Measurements from ENCODE around the gene NTN4.

NTN4 gene

DNA sequence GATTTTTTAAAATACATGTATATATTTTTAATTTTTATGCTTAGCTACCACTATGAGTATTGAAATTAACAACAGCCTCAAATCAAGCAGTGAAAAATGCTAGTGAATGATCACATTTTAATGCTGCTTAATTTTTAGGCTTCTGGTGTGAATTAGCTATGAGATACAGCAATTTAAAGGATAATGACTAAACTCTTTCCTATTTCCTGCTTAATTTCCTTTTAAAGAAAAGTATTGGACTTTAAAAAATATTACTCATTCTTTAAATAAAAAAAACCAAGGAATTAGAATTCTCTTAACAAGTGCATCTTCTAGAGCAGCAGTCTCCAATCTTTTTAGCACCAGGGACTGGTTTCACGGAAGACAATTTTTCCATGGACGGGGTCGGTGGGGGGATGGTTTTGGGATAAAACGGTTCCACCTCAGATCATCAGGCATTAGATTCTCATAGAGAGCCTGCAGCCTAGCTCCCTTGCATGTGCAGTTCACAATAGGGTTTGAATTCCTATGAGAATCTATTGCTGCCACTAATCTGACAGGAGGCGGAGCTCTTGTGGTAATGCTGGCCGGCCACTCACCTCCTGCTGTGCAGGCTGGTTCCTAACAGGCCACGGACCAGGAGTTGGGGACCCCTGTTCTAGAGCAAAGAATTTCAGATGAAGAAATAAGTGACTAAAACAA is 18.6 kb upstream of the NTN4 start:
- Mint-ChIP-seq H3K4me1 (ENCODE audit: low read depth in 2 of 2) (peaks cover 4 to 11% of the 10 kb centered on the region in 2 donors), H3K27me3 (peaks cover 27 to 43% of the 10 kb centered on the region in 2 donors), H3K36me3 (ENCODE audit: insufficient read depth) (peaks cover 2% of the 10 kb centered on the region), H3K9me3 (no peaks in the 10 kb centered on the region), H3K27ac (no peak overlapping the region), H3K4me3 (no peak overlapping the region)
- no peak for ATAC-seq (replicated peaks)
- no peak for DNase-seq

DNA sequence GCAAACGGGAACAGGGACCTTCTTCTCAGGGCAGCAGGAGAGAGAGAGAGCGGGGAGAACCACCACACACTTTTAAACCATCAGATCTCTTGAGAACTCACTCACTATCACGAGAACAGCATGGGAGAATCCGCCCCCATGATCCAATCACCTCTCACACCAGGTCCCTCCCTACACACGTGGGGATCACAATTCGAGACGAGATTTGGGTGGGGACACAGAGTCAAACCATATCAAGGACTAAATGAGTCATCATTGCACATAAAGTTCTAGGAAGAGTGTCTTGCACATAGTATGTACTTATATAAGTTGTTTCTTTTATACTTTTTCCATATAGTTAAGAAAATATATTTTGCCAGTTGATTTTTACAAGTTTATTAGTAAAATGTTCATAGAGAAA is 17.6 kb upstream of the NTN4 start:
- DNase-seq = no peak
- H3K27me3 Mint-ChIP-seq = peaks cover 27 to 42% of the 10 kb centered on the region in 2 donors

DNA sequence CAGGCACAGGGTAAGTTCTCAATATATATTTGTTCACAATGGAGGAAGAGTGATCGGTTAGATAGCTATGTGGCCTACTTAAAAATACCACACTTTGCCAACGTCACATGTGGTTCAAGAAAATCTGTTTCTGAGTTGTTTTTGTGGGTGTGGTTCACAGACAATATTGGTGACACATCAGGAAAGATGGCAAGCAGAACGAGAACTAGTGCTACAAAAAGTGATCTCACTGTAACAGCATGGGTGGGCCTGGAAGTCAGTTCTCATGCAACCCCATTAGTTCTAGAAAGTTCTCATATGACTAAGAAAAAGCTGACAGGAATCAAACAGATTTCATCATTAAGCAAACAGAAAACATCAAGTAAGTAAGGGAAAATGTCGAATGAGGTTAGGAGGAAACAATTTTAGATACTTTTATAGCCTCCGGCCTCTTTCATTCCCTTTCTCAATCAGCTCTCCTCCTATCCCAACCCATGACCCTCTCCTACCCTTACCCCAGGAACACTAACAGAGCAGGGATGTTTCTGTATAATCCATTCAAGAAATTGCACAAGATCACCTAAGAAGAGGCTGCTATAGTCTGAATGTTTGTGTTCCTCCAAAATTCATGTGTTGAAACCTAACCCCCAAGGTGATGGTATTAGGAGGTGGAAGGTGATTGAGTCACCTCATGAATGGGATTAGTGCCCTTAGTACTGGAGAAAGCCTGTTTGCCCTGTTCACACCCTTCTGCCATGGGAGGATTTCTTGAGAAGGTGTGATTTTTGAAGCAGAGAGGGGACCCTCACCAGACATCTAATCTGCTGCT is 15.5 kb upstream of the NTN4 start:
- no peaks in the 10 kb centered on the region for H3K36me3 Mint-ChIP-seq (ENCODE audit: insufficient read depth)
- peak overlapping the region in 1 of 2 donors; percentile 2 for H3K4me3 Mint-ChIP-seq
- peak overlapping the region; percentile 16 to 84 for H3K27ac Mint-ChIP-seq
- H3K4me1 Mint-ChIP-seq (ENCODE audit: low read depth in 2 of 2) = peaks cover 4 to 11% of the 10 kb centered on the region in 2 donors
- peaks cover 16 to 26% of the 10 kb centered on the region in 2 donors for H3K27me3 Mint-ChIP-seq
- H3K9me3 Mint-ChIP-seq = no peaks in the 10 kb centered on the region
- DNase-seq (peak in 2 of 3 experiments; percentile 37 to 38), ATAC-seq (replicated peaks) (peak; percentile 94)

More for the DNA sequence above, 17.6 kb upstream of the NTN4 start:
- ATAC-seq (replicated peaks) = no peak
- H3K4me3 Mint-ChIP-seq = no peak overlapping the region
- no peaks in the 10 kb centered on the region for H3K36me3 Mint-ChIP-seq (ENCODE audit: insufficient read depth)
- H3K9me3 Mint-ChIP-seq = no peaks in the 10 kb centered on the region
- H3K27ac Mint-ChIP-seq = no peak overlapping the region
- H3K4me1 Mint-ChIP-seq (ENCODE audit: low read depth in 2 of 2) = peaks cover 4 to 11% of the 10 kb centered on the region in 2 donors

- Mint-ChIP-seq H3K27ac (no peak overlapping the region), H3K27me3 (peaks cover 7 to 23% of the 10 kb centered on the region in 2 donors), H3K4me1 (ENCODE audit: low read depth in 2 of 2) (peaks cover 4 to 11% of the 10 kb centered on the region in 2 donors), H3K4me3 (no peak overlapping the region), H3K9me3 (no peaks in the 10 kb centered on the region), H3K36me3 (ENCODE audit: insufficient read depth) (no peaks in the 10 kb centered on the region)
- ATAC-seq (replicated peaks) (no peak), DNase-seq (no peak)
Observed at GRCh38 chr12:95804291-95804690, 13.7 kb upstream of the NTN4 start.

GRCh38 chr12:95803817-95804216 is 13.3 kb upstream of the NTN4 start:
- peaks cover 7 to 23% of the 10 kb centered on the region in 2 donors for H3K27me3 Mint-ChIP-seq
- ATAC-seq (replicated peaks) (no peak), DNase-seq (no peak)
- H3K36me3 Mint-ChIP-seq (ENCODE audit: insufficient read depth) = no peaks in the 10 kb centered on the region
- no peaks in the 10 kb centered on the region for H3K9me3 Mint-ChIP-seq
- no peak overlapping the region for H3K4me3 Mint-ChIP-seq
- H3K4me1 Mint-ChIP-seq (ENCODE audit: low read depth in 2 of 2) = peaks cover 4 to 11% of the 10 kb centered on the region in 2 donors
- H3K27ac Mint-ChIP-seq = no peak overlapping the region

DNA sequence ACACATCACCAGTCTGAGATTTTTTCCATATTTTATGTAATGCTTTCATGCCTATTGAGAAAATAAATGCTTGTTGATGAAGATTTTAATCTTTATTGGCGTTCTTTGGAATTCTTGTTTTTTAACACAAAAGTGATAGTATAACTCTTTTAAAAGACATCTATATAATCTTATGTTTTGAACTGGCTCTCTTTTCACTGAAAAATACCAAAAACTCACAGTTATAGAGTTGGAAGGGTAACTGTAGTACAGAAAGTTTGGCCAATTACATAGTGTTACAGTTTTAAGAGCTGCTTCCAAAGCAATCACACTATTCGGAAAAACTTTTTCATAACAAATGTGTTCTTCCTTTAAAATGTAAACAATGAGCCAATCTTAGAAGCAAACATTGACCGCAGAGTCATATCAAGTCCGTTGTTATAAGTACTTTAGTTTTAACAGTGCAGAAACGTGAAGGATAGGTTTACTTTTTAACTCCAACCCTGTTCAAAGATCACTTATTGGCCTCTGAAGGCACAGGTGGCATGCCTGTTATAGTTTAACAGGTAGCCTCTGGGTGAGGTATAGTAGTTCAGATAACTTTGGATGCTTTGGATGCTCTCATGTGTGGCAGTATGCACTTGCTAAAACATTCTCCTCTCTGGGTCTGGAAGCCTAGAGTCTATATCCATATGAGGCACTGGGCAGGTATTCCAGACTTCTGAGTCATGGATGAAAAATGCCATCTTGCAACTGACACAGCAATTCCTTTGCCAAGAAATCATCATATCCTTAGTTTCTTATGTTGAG is 12.1 kb upstream of the NTN4 start:
- DNase-seq (no peak), ATAC-seq (replicated peaks) (no peak)
- Mint-ChIP-seq H3K27me3 (peaks cover under 1 to 23% of the 10 kb centered on the region in 2 donors), H3K4me3 (no peak overlapping the region), H3K9me3 (no peaks in the 10 kb centered on the region), H3K27ac (no peak overlapping the region), H3K36me3 (ENCODE audit: insufficient read depth) (no peaks in the 10 kb centered on the region), H3K4me1 (ENCODE audit: low read depth in 2 of 2) (peaks cover 4 to 7% of the 10 kb centered on the region in 2 donors)

DNA sequence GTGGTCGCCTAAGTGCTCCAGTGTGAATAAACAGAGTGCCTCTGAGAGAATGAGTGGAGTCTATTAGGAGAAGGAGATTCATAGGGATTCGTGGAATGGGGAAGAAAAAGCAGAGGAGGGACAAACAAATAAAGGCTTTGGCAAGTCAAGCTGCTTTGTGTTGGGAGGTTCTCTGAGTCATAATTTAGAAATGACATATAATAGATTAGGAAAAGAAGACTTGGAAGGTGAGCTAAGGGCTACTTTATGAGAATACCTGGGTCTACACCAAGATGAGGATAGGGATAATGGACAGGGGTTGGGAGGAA is 6.4 kb upstream of the NTN4 start:
- no peak overlapping the region for H3K4me3 Mint-ChIP-seq
- H3K27ac Mint-ChIP-seq = no peak overlapping the region
- H3K36me3 Mint-ChIP-seq (ENCODE audit: insufficient read depth) = no peaks in the 10 kb centered on the region
- DNase-seq (no peak), ATAC-seq (replicated peaks) (no peak)
- H3K27me3 Mint-ChIP-seq = peaks cover 0 to 24% of the 10 kb centered on the region in 2 donors
- no peaks in the 10 kb centered on the region for H3K9me3 Mint-ChIP-seq
- peaks cover 0 to 11% of the 10 kb centered on the region in 2 donors for H3K4me1 Mint-ChIP-seq (ENCODE audit: low read depth in 2 of 2)

DNA sequence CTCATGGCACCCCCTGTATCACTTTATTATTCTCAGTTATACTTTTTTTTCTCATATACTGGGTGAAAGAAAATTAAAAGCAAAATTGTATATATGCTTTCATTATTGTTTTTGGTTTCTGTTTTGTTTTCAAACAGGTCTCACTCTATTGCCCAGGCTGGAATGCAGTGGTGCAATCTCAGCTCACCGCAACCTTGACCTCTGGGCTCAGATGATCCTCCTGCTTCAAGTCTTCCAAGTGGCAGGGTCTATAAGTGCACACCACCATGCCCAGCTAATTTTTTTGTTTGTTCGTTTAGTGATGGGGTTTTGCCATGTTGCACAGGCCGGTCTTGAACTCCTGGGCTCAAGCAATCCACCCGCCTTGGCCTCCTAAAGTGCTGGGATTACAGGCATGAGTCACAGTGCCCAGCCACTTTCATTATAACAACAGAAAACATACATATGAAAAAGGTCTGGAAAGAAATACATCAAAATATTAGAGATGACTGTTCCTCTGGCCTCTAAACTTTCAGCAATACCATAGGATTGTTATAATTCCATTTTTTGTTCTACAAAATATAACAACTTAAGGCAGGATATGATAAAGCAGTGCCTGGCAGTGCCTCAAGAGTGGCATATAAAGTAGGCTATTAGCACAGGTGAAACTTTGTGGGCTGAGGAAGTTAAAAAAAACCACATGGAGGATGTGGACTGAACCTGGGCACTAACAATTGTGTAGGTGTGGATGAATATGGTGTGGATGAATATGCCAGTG is 5.8 kb upstream of the NTN4 start:
- no peak for DNase-seq
- Mint-ChIP-seq H3K4me1 (ENCODE audit: low read depth in 2 of 2) (peaks cover 0 to 12% of the 10 kb centered on the region in 2 donors), H3K27me3 (peaks cover 4 to 29% of the 10 kb centered on the region in 2 donors), H3K36me3 (ENCODE audit: insufficient read depth) (peaks cover 2% of the 10 kb centered on the region), H3K9me3 (no peaks in the 10 kb centered on the region), H3K4me3 (peak overlapping the region in 1 of 2 donors; percentile 24), H3K27ac (no peak overlapping the region)
- peak; percentile 95 for ATAC-seq (replicated peaks)

DNA sequence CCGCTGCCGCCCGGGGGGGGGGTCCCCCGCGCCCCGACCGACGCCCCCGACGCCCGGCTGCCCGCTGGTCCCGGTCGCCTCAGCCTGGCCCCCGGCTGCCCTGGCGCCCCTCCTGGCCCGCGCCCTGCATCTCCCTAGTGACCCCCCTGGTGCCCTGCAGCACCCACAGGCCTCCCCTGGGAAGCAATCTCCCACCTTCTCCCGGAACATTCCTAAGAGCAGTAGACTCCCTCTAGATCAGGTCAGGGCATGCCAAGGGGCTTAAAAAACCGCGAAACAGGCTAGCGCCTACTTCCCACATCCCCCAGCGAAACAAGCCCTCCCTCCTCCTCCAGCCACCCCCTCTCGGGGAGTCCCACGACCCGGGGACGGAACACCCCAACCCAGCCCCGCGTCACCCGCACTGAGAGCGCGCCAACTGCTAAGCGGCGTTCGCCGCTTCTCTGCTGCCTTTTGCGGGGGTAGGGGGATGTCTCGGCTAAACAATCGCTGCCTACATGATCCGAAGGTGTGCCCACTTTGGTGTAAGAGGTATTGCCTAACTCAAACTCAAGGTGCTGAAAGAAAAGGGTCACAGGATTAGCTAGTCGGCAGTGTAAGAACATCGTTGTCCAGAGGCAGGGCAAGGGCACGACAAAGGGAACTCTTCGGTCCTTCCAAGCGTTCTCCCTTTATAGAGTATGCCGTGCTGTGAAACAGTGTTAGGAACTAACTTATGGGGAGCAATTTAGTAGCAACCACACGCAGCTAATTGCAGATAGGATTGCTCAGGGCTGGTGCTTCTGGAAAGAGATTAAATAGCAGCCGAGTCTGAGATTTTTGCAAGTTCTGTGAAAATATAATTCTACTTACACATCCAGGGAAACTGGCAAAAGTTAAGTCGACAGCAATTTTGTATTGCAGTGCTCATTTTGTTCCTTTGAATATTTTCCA is 619 bp upstream of the NTN4 start:
- Mint-ChIP-seq H3K27me3 (peaks cover 25 to 42% of the 10 kb centered on the region in 2 donors), H3K36me3 (ENCODE audit: insufficient read depth) (peaks cover 8% of the 10 kb centered on the region), H3K9me3 (no peaks in the 10 kb centered on the region), H3K4me1 (ENCODE audit: low read depth in 2 of 2) (peaks cover 0 to 14% of the 10 kb centered on the region in 2 donors), H3K27ac (peak overlapping the region; percentile 60 to 96), H3K4me3 (peak overlapping the region; percentile 88 to 93)
- DNase-seq (peak; percentile 15 to 57 (median 54)), ATAC-seq (replicated peaks) (peak; percentile 77)

DNA sequence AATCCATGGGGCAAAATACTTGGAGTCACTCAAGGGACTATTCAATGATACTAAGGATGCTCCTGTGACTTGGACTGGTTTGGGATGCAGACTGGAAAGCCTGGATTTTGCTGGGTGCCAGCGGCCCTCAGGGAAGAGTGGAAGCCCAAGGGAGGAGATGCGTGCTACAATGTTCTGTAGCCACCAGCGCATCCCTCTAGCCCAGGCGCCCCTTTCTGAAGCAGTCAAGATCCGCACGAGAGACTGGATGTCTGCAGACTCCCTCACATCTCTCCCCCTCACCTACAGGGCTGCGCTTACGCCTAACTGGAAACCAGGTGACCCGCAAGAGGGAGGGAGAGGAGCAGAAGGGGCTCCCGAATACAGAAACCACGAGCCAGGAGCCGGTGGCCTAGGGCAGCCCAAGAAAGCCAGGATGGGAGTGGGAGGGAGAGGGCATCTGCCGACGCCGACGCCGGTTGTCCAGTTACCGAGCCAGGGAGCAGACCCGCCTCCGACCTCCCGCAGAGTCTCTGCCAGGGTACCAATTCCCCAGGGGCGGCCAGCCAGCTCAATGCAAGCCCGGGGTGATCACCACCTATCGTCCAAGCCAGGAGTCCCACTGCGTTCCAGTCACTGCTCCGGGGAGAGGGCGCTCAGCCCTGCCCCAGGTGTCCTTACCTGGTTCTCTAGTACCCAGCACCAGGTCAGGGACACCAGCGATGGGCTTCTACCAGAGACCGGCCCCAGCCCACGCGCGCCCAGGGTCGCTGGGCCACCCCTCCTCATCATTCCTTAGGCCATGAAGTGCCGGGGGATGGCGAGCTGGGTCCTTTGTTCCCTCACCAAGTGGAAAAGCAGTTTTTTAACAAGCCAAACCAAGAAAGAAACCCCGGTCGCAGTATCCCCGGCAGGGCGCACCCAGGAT is 1.2 kb downstream of the NTN4 start:
- Mint-ChIP-seq H3K9me3 (no peaks in the 10 kb centered on the region), H3K27me3 (peaks cover 25 to 52% of the 10 kb centered on the region in 2 donors), H3K4me1 (ENCODE audit: low read depth in 2 of 2) (peaks cover 0 to 14% of the 10 kb centered on the region in 2 donors), H3K27ac (peak overlapping the region in 1 of 2 donors; percentile 96), H3K36me3 (ENCODE audit: insufficient read depth) (peaks cover 8% of the 10 kb centered on the region), H3K4me3 (peak overlapping the region; percentile 72 to 93)
- DNase-seq = no peak
- no peak for ATAC-seq (replicated peaks)

GRCh38 chr12:95788637-95789036 is 1.9 kb downstream of the NTN4 start:
- Mint-ChIP-seq H3K4me1 (ENCODE audit: low read depth in 2 of 2) (peaks cover 0 to 16% of the 10 kb centered on the region in 2 donors), H3K4me3 (peak overlapping the region; percentile 72 to 93), H3K27me3 (peaks cover 25 to 52% of the 10 kb centered on the region in 2 donors), H3K27ac (peak overlapping the region in 1 of 2 donors; percentile 96), H3K36me3 (ENCODE audit: insufficient read depth) (peaks cover 8% of the 10 kb centered on the region), H3K9me3 (no peaks in the 10 kb centered on the region)
- ATAC-seq (replicated peaks) (no peak), DNase-seq (no peak)
